Measurements from ENCODE around the gene MAGI2.

- TF ChIP-seq CTCF (IDR thresholded peaks at IDR 0.05; ENCODE audit: insufficient read depth, low read length, poor library complexity, severe bottlenecking) (no peak), EZH2phosphoT487 (conservative IDR thresholded peaks at IDR 0.05; ENCODE audit: low read length) (no peak)
Measured at GRCh38 chr7:79199961-79200360, 253.5 kb downstream of the MAGI2 start.
